ENCODE results near the gene WNT7B.

WNT7B gene

DNA sequence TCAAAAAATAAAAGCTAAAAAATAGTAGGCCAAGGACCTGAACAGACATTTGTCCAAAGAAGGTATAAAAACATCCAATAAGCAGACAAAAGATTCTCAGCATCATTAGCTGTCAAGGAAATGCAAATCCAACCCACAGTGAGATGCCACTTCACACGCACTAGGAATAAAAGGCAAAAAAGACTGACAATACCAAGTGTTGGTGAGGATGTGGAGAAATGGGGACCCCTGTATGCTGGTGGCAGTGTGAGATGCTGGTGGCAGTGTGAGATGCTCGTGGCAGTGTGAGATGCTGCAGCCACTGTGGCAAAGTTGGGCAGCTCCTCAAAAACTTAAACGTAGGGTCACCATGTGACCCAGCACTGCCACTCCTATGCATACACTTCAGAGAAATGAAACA is 38.0 kb downstream of the WNT7B start:
- H3K79me2 ChIP-seq (ENCODE audit: control insufficient read depth, low read length): no peaks in the 10 kb centered on the region
- no peak for TF ChIP-seq EZH2phosphoT487 (IDR thresholded peaks at IDR 0.05; ENCODE audit: borderline replicate concordance, low read length)
- TF ChIP-seq, protein P1, sequence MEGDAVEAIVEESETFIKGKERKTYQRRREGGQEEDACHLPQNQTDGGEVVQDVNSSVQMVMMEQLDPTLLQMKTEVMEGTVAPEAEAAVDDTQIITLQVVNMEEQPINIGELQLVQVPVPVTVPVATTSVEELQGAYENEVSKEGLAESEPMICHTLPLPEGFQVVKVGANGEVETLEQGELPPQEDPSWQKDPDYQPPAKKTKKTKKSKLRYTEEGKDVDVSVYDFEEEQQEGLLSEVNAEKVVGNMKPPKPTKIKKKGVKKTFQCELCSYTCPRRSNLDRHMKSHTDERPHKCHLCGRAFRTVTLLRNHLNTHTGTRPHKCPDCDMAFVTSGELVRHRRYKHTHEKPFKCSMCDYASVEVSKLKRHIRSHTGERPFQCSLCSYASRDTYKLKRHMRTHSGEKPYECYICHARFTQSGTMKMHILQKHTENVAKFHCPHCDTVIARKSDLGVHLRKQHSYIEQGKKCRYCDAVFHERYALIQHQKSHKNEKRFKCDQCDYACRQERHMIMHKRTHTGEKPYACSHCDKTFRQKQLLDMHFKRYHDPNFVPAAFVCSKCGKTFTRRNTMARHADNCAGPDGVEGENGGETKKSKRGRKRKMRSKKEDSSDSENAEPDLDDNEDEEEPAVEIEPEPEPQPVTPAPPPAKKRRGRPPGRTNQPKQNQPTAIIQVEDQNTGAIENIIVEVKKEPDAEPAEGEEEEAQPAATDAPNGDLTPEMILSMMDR (IDR thresholded peaks at IDR 0.05; ENCODE audit: low read depth, low read length, poor library complexity, severe bottlenecking): no peak

GRCh38 chr22:45937960-45938359 is 39.0 kb downstream of the WNT7B start:
- no peaks in the 10 kb centered on the region for H3K4me1 ChIP-seq (ENCODE audit: control insufficient read depth, low read length)
- no peaks in the 10 kb centered on the region for H3K9me3 ChIP-seq (ENCODE audit: control insufficient read depth, insufficient read depth, low read length)
- H3K79me2 ChIP-seq (ENCODE audit: control insufficient read depth, low read length): no peaks in the 10 kb centered on the region
- TF ChIP-seq, protein P1 (IDR thresholded peaks at IDR 0.05; ENCODE audit: low read depth, low read length, poor library complexity, severe bottlenecking): no peak
- TF ChIP-seq EZH2phosphoT487 (IDR thresholded peaks at IDR 0.05; ENCODE audit: borderline replicate concordance, low read length): no peak
- no peaks in the 10 kb centered on the region for H3F3A ChIP-seq (ENCODE audit: control insufficient read depth, insufficient read depth)
- H3K9me2 ChIP-seq (replicated peaks; ENCODE audit: control insufficient read depth, low read length): no peaks in the 10 kb centered on the region
- H3K27ac ChIP-seq (ENCODE audit: low read depth, low read length): no peak overlapping the region
- no peak overlapping the region for H3K4me2 ChIP-seq (ENCODE audit: low read length)
- no peaks in the 10 kb centered on the region for H3K36me3 ChIP-seq (ENCODE audit: control insufficient read depth, low read length)
- no peak overlapping the region for H3K4me3 ChIP-seq (ENCODE audit: low read length)
- peaks cover 3% of the 10 kb centered on the region; the same call in 1 of the 2 replicates for H3K27me3 ChIP-seq (ENCODE audit: control insufficient read depth, low read length)
- H4K20me1 ChIP-seq (ENCODE audit: control insufficient read depth, insufficient read depth, low read depth, low read length): no peaks in the 10 kb centered on the region

More for the DNA sequence above, 38.0 kb downstream of the WNT7B start:
- Histone ChIP-seq H3K4me2 (ENCODE audit: low read length) (no peak overlapping the region), H3K27me3 (ENCODE audit: control insufficient read depth, low read length) (peaks cover 3% of the 10 kb centered on the region; the same call in 1 of the 2 replicates), H4K20me1 (ENCODE audit: control insufficient read depth, insufficient read depth, low read depth, low read length) (no peaks in the 10 kb centered on the region), H3K9me3 (ENCODE audit: control insufficient read depth, insufficient read depth, low read length) (no peaks in the 10 kb centered on the region), H3K4me1 (ENCODE audit: control insufficient read depth, low read length) (no peaks in the 10 kb centered on the region), H3K36me3 (ENCODE audit: control insufficient read depth, low read length) (no peaks in the 10 kb centered on the region), H3K9me2 (replicated peaks; ENCODE audit: control insufficient read depth, low read length) (no peaks in the 10 kb centered on the region), H3K27ac (ENCODE audit: low read depth, low read length) (no peak overlapping the region), H3F3A (ENCODE audit: control insufficient read depth, insufficient read depth) (no peaks in the 10 kb centered on the region), H3K4me3 (ENCODE audit: low read length) (no peak overlapping the region)

GRCh38 chr22:45935573-45935972 is 41.4 kb downstream of the WNT7B start:
- Histone ChIP-seq H3K4me1 (ENCODE audit: control insufficient read depth, low read length) (no peaks in the 10 kb centered on the region), H4K20me1 (ENCODE audit: control insufficient read depth, insufficient read depth, low read depth, low read length) (no peaks in the 10 kb centered on the region), H3K4me2 (ENCODE audit: low read length) (no peak overlapping the region), H3K9me2 (replicated peaks; ENCODE audit: control insufficient read depth, low read length) (no peaks in the 10 kb centered on the region), H3K27me3 (ENCODE audit: control insufficient read depth, low read length) (peaks cover 6% of the 10 kb centered on the region; the same call in 1 of the 2 replicates), H3K36me3 (ENCODE audit: control insufficient read depth, low read length) (no peaks in the 10 kb centered on the region), H3K79me2 (ENCODE audit: control insufficient read depth, low read length) (no peaks in the 10 kb centered on the region), H3K27ac (ENCODE audit: low read depth, low read length) (no peak overlapping the region), H3K9me3 (ENCODE audit: control insufficient read depth, insufficient read depth, low read length) (no peaks in the 10 kb centered on the region), H3F3A (ENCODE audit: control insufficient read depth, insufficient read depth) (no peaks in the 10 kb centered on the region), H3K4me3 (ENCODE audit: low read length) (no peak overlapping the region)
- TF ChIP-seq, protein P1 (IDR thresholded peaks at IDR 0.05; ENCODE audit: low read depth, low read length, poor library complexity, severe bottlenecking): no peak
- no peak for TF ChIP-seq EZH2phosphoT487 (IDR thresholded peaks at IDR 0.05; ENCODE audit: borderline replicate concordance, low read length)
